Ishikawa (cell line): Measurements from ENCODE around the gene TSPAN13.

Source experiments
- CEBPB ChIP-seq: IDR thresholded peaks from 2 replicates; pipeline ENCODE4 v1.6.1; 2012
- CREB1 ChIP-seq: IDR thresholded peaks from 2 replicates; pipeline ENCODE4 v1.6.1; 2012; ENCODE audit warnings: low read depth
- EP300 ChIP-seq: IDR thresholded peaks from 2 replicates; pipeline ENCODE4 v1.6.1; 2012; ENCODE audit warnings: borderline replicate concordance
- NFIC ChIP-seq: IDR thresholded peaks from 2 replicates; pipeline ENCODE4 v1.6.1; 2012

GRCh38 chr7:16739863-16740622, 13.5 kb upstream of the TSPAN13 start:
- TF ChIP-seq CREB1: no peak
- no peak for TF ChIP-seq CEBPB
- TF ChIP-seq EP300: no peak
- TF ChIP-seq NFIC: no peak
